HG03060 (cell line): ENCODE results near the gene SNAPC2.

Source experiments
- ATAC-seq: cut with Tn5 transposase; IDR thresholded peaks from one replicate; pipeline ENCODE4 v1.9.1; 2021; ENCODE audit warnings: low read depth, moderate number of reproducible peaks; ENCODE audit not compliant: unreplicated experiment

Gene SNAPC2

GRCh38 chr19:7962644-7963268, 42.6 kb downstream of the SNAPC2 start:
- no peak for ATAC-seq

- ATAC-seq = no peak
Measured at GRCh38 chr19:7963566-7963965, 43.4 kb downstream of the SNAPC2 start.

GRCh38 chr19:7965259-7965841, 45.2 kb downstream of the SNAPC2 start:
- ATAC-seq = no peak

DNA sequence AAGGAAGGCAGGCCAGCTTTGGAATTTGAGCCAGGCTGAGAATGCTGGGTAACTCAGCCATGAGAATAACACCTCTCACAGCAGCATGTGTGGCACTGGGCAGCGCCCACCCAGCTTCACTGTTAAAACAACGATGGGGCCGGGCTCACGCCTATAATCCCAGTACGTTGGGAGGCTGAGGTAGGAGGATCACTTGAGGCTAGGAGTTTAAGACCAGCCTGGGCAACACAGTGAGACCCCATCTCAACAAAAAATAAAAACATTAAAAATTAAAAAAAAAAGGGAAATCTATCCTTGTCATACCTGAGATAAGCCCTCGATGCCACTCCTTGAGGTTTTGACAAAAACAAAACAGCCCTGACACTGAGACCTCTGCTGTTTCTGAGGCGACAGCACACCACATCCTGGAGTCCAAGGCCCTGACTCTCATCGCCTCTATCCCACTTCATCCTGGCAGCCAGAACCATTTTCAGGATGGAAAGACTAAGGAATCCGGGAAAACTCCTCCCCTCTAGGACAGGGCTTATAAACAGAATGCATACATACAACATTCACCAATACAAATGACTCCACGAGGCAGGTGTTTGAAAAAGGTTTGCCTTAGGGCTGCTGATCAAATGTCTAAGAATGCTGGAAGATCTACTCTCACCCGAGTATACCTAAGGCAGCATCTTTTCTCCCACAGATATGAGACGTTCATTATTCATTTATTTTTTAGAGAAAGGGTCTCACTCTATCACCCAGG, 46.0 kb downstream of the SNAPC2 start:
- ATAC-seq = no peak

DNA sequence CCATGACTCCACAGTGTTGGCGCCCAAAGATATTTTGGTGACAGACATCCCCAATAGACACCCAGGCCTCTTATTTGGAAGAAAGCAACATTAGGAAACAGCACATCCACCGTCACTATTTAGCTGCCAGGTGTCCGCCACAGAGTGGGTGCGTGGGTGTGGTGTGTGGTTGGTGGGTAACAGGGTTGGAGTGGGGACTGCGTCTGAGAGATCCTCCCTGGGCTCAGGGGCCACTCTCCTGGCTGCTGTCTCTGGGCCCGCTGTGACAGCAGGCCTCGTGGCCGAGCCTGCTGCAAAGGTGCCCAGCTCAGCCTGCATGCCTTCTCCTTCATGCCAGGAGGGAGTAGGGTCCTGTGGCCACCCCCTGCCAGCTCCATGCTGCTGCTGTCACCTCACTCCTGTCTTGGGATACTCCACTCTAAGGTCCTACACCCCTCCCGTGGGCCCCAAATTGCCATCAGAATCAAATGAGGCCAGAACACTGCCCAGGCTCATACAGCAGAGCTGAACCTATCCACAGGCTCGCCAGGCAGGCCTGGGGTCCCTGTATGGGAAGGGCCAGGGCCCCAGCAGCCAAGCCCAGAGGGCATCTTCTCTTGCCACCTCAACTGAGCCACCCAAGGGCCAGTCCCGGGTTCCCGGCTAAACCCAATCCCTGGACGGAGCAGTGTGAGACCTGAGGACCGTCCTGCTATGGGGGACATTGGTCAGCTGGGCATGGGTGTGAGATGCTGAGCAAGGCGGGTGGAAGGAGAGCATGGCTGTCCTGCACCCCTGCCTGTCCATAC, 48.1 kb downstream of the SNAPC2 start:
- no peak for ATAC-seq

- no peak for ATAC-seq
Measured at GRCh38 chr19:7968796-7969554, 48.8 kb downstream of the SNAPC2 start.

GRCh38 chr19:7969555-7969939, 49.4 kb downstream of the SNAPC2 start:
- no peak for ATAC-seq

- ATAC-seq = no peak
Measured at GRCh38 chr19:7970716-7971448, 50.7 kb downstream of the SNAPC2 start.

DNA sequence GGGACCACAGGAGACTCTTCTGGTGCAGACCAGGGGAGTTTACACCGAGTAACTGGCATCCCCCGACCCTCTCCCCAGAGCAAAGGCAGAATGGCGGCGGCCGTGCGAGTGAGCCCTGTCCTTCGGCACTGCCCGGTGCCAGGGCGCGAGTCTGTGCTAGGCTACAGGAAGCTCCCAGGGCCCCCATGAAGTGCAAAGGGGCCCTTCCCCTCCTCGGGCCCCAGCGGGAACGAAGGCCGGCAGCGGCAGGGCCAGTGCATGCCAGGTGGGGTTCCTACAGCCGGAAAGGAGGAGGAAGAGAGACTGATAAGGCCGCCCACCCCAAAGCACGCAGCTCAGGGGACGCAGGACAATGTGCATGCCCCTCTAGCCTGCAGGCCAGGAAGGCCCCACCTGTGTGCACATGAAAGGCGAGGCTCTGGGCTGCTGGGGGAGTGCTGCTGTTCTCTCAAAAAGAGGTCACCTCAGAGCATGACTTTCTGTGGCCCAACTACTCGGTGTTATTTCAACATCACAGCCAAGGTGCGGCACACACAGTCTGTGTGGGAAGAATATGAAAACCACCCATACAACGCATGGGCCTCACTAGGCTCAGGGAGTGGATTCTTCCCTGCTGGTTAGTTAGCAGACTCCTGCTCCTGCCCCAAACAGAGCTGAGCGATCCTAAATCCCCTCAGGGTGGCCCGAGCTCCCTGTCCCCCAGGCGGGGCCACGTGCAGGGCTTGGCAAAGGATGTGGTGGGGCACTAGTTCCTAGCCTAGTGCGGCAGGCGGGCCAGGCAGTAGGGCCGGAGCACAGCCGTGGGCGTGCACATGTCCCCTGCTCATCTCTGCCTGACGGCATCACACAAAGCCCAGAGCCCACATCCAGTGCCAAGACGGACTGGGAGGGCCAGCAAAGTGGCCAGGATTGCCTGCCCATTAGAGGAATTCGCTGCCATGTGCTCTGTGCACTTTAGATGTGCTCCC, 51.7 kb downstream of the SNAPC2 start:
- no peak for ATAC-seq
